Activated gamma-delta T cell treated with anti-CD3 and anti-CD28 coated beads, Interleukin-2, amount 50 U/mL, for 16 hours (primary cell): ENCODE measurements around the gene RTCB.
"Not testable (repeated sequence)": the region's sequence is repeated elsewhere in the genome, so short reads cannot be mapped to it uniquely, and the experiment has no call there.

ENCODE experiments used
- DNase-seq: peaks from one replicate; pipeline ENCODE4 v3.0.0-alpha.2; 2020; ENCODE audit warnings: low read depth

The RTCB gene

GRCh38 chr22:32389685-32390084, 22.4 kb downstream of the RTCB start:
- DNase-seq, result no peak

- no peak for DNase-seq
Observed at GRCh38 chr22:32385681-32386080, 26.4 kb downstream of the RTCB start.

- DNase-seq, result no peak
Observed at GRCh38 chr22:32380991-32381390, 31.1 kb downstream of the RTCB start.

- no peak for DNase-seq
Observed at GRCh38 chr22:32378707-32379272, 33.3 kb downstream of the RTCB start.

GRCh38 chr22:32376681-32377080, 35.4 kb downstream of the RTCB start:
- no peak for DNase-seq

GRCh38 chr22:32375678-32376450, 36.2 kb downstream of the RTCB start:
- DNase-seq, result no peak

- DNase-seq, result no peak
Observed at GRCh38 chr22:32364210-32364609, 47.8 kb downstream of the RTCB start.

GRCh38 chr22:32361257-32361656, 50.8 kb downstream of the RTCB start:
- no peak for DNase-seq

GRCh38 chr22:32360096-32360495, 52.0 kb downstream of the RTCB start:
- DNase-seq, result not testable (repeated sequence)

- DNase-seq, result not testable (repeated sequence)
Observed at GRCh38 chr22:32357567-32357966, 54.5 kb downstream of the RTCB start, which contains the start of gene RFPL3. Gene RFPL3 (plus strand): TSS chr22:32357867. CDS start chr22:32358072, 205 bp downstream.

GRCh38 chr22:32355760-32356159, 56.3 kb downstream of the RTCB start:
- DNase-seq, result no peak

- no peak for DNase-seq
Observed at GRCh38 chr22:32354360-32355351, 57.4 kb downstream of the RTCB start.

- DNase-seq, result no peak
Observed at GRCh38 chr22:32353840-32354239, 58.2 kb downstream of the RTCB start.

GRCh38 chr22:32353292-32353691, 58.8 kb downstream of the RTCB start:
- no peak for DNase-seq

- DNase-seq, result no peak
Observed at GRCh38 chr22:32352681-32353080, 59.4 kb downstream of the RTCB start.

GRCh38 chr22:32351875-32352274, 60.2 kb downstream of the RTCB start:
- DNase-seq, result not testable (repeated sequence)

- DNase-seq, result no peak
Observed at GRCh38 chr22:32348031-32348611, 63.9 kb downstream of the RTCB start.

- no peak for DNase-seq
Observed at GRCh38 chr22:32343941-32344340, 68.1 kb downstream of the RTCB start.

- no peak for DNase-seq
Observed at GRCh38 chr22:32342977-32343376, 69.1 kb downstream of the RTCB start.

GRCh38 chr22:32341122-32341740, 70.8 kb downstream of the RTCB start:
- DNase-seq, result no peak

- no peak for DNase-seq
Observed at GRCh38 chr22:32340411-32340810, 71.6 kb downstream of the RTCB start.
